ENCODE results near the gene ERBIN. TPM values are rescaled to one million over a fixed set of nuclear protein-coding genes. Genes with fewer than 3 reads are reported as not detected.
A peak's percentile ranks its signal among the peaks of the same experiment; 100 is the strongest.

The ERBIN gene
- total and polyA plus RNA-seq, 10 of the 15 experiments (the other 5 are each of a cell fraction or from before 2014, with no cell fraction given) = 9.5 to 91.1 (median 49.4) TPM

- 0 out of 2 replicates have a peak, but pooled peaks cover 5% of the 10 kb centered on the region for H3K4me1 ChIP-seq (ENCODE audit: control insufficient read depth, insufficient read depth, low read length)
These were observed 2.5 kb downstream of the ERBIN start for GRCh38 chr5:65928860-65929259.

More at GRCh38 chr5:65928860-65929259, 2.5 kb downstream of the ERBIN start:
- no TSS peak for BruUV-seq (replicated peaks)
- intact Hi-C loops (cut with micrococcal nuclease; ENCODE audit: unreplicated experiment) (loop anchor here (5.0 kb wide), 6 partner anchors 33 to 213 kb away; partner anchors contain the start of genes NLN, SGTB and SREK1), in situ Hi-C loops (cut with MboI) (no loop called here)
- Histone ChIP-seq H4K20me1 (ENCODE audit: control insufficient read depth, insufficient read depth) (no peaks in the 10 kb centered on the region), H3K27me3 (replicated peaks in 1 of 2; ENCODE audit: control insufficient read depth in 2 of 2, insufficient read depth in 2 of 2, low read length in 1 of 2) (no peaks in the 10 kb centered on the region), H3K4me2 (ENCODE audit: control insufficient read depth, insufficient read depth) (peak overlapping the region; percentile 83), H3K36me3 (ENCODE audit: control insufficient read depth in 2 of 2, insufficient read depth in 2 of 2, low read length in 1 of 2) (peaks cover 0 to 3% of the 10 kb centered on the region in 2 experiments; a peak in 2 of 4 replicates), H3K79me2 (ENCODE audit: control insufficient read depth, insufficient read depth, low read length) (peaks cover 83% of the 10 kb centered on the region), H3K4me3 (peak overlapping the region; percentile 85), H3K27ac (ENCODE audit: control insufficient read depth, insufficient read depth) (peak overlapping the region; percentile 53), H3K9me3 (replicated peaks; ENCODE audit: control insufficient read depth, insufficient read depth, low read length) (no peaks in the 10 kb centered on the region), H2AFZ (ENCODE audit: control insufficient read depth, low read depth, low read length) (no peak overlapping the region), H3K9ac (ENCODE audit: control insufficient read depth, insufficient read depth, low read length) (peak overlapping the region; percentile 94)
- 4% methylated on average over 3 of the region's 3 CpGs for WGBS (ENCODE audit: insufficient coverage, insufficient replicate concordance, low lambda C conversion rate, missing lambda C conversion rate)
- no peak for FAIRE-seq
- no peak for TF ChIP-seq IKZF2 (IDR thresholded peaks at IDR 0.05)
- TF ChIP-seq ZBTB40 (IDR thresholded peaks at IDR 0.05; ENCODE audit: borderline replicate concordance) = peak; percentile 60; the same call in 1 of the 2 replicates
- DNase-seq (ENCODE audit: low read depth, low spot score) = no peak
- ChIA-PET SMC1A (ENCODE audit: uncharacterized antibody, unreplicated experiment) (interaction anchor here (0.5 to 4.8 kb wide), 8 partner anchors 19 to 188 kb away, joined by 3 to 21 read pairs (median 4); no protein-coding TSS in a partner anchor), RAD21 (ENCODE audit: unreplicated experiment) (interaction anchor here (0.9 to 1.5 kb wide), 4 partner anchors 33 to 215 kb away, joined by 3 to 5 read pairs (median 3); partner anchors contain the start of gene SREK1), CTCF (no interaction called here), POLR2A (interaction anchor here (0.6 kb wide), 1 partner anchor 20 kb away, joined by 3 read pairs; no protein-coding TSS in a partner anchor)
- ATAC-seq = no peak

All from GM12878 (cell line).